NCI-H2196 treated with DMSO at 0.1 percent for 48 hours (cell line): ENCODE data around the gene MAFF.

Source experiments
- DNase-seq: peaks from one replicate; lab custom pipeline; 2025; ENCODE audit not compliant: unreplicated experiment; lab: John Stamatoyannopoulos, UW

Gene MAFF

GRCh38 chr22:38246046-38246658 lies 44.4 kb downstream of the MAFF start:
- no peak for DNase-seq

DNA sequence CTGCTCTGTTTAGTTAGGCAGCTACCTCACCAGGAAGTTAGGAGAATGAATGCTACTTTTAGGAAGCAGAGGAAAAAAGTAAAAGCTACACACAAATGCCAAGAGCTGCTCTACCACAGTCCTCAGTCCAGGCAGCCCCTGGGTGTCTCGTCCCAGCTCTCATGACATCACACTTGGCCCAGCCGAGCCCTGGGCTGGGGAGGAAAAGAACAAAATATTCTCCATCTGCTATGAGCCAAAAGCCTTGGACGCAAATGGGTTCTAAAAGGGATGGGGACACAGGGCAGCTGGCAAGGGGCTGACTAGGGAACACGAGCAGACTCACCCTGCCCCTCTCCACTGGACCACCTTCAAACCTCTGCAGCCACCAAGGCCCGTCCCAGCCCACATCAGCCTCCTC lies 44.9 kb downstream of the MAFF start:
- no peak for DNase-seq

- no peak for DNase-seq
These were observed 45.9 kb downstream of the MAFF start for GRCh38 chr22:38247713-38248112.

DNA sequence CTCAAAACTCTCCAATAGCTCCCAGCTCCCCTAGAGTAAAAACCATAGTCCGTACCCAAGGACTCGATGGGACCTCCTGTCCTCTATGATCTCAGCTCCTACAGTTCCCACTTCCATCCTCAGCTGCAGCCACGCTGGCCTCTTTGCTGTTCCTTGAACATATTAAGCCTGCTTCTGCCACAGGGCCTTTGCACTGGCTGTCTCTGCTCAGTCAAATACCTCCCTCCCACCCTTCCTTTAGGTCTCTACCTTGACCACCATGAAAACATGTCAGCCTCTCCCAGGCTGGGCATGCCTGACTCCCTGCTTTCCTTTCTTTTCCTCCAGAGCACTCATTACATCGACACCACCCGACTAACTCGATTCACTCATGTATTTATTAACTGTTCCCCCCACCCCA lies 46.5 kb downstream of the MAFF start:
- DNase-seq, result no peak

GRCh38 chr22:38249301-38249700 lies 47.5 kb downstream of the MAFF start:
- no peak for DNase-seq

DNA sequence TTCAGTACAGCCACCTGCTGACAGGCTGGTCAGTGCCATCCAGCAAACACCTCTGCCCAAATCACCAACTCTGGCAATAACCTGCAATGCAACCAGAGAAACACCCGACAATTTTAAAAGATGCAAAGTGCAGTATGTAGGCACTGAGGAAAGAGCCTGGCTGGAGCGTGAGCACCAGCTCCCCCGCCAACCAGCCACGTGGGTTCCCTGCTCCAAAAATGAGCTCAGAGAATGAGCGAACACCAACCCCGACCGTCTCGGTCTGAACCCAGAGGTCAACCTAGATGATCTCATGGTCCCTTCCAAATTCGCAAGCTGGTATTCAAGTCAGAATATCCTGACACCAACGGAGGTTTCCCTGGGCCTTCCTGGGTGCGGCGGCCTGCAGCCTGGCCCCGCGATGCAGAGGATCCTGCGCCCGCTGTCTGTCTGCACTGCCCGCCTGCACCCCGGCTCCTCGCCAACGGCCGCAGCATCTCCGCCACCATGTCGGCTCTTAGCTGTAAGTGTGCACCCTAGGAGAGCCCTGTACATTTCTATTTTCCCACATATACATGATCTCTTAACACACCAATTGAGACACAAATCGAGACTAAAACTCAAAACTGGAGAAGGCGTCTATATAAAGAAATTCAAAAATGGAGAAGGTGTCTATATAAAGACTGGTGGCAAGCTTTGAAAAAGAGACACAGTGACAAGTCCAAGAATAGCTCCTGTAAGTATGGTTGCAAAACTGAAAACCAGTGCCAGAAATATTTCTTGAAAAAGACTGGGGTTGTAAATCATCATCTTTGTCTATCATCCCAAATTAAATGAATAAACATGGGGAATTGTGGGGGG lies 48.2 kb downstream of the MAFF start:
- no peak for DNase-seq

DNA sequence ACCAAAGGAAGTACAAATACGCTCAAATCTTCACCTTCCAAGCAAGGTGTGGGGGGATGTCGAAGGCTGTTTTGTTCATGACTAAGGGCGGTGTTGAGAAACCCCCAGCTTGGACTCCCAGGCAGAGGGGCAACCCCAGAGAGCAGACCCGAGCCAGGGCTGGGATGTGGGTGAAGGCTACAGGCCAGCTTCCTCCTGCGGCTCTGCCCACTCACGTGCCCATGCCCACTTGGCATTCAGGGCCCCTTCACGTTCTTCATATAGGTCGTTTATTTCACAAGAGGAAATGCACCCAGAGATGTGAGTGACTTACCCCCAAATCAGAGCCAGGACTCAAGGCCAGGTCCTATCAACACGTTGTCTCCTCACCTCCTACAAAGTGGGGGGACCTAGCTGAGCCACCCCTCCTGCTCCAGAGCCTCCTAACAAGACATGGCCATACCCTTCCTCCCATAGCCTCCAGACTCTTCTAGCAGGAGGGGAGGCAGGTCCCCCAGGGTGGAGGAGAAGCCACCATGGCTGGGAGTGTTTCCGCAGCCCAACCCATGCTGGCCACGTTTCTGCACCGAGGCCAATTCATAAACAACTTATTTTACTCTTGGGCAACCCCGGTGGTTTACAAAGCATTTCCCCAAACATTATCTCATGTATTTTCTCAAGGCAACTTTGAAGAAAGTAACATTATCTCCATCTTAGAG lies 49.0 kb downstream of the MAFF start:
- no peak for DNase-seq

DNA sequence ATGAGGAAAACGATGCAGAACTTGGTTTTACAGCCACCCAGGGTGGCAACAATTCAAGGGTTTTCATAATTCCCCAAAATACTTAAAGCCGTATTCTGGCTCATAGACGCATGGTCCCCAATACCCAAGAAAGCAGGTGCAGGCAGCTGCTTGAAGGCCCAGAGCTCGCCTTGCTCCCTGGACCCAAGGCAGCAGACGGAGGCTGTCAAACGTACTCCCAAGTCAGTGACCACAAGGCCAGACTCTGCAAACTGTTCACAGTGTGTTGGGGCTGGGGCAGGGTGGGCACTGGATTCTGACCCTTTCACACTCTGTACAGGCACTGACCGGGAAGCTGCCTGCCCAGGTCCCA lies 49.5 kb downstream of the MAFF start:
- no peak for DNase-seq

GRCh38 chr22:38255697-38256096 lies 53.9 kb downstream of the MAFF start:
- DNase-seq, result no peak

DNA sequence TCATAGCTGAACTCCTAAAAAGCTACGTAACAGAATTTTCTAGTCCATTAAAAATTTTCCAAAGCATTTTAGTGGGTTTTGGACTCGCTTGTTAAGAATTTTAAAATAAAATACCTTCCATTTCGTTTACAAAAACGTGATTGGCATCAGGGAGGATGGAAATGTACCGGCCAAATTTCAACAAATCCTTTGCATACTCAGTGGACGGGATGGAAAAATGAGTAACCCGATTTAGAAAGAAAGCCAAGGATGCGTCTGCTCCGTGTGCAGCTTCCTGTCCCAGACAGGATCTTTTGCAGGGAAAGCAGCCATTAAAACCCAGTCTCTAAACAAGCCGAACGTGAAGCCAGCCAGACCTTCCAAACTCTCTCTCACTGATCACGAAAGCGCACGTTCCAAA lies 55.4 kb downstream of the MAFF start:
- no peak for DNase-seq

GRCh38 chr22:38257650-38258250 lies 56.0 kb downstream of the MAFF start:
- no peak for DNase-seq

GRCh38 chr22:38258895-38259294 lies 57.1 kb downstream of the MAFF start:
- no peak for DNase-seq

- DNase-seq, result no peak
These were observed 57.6 kb downstream of the MAFF start for GRCh38 chr22:38259370-38259769.

- no peak for DNase-seq
These were observed 59.2 kb downstream of the MAFF start for GRCh38 chr22:38260761-38261681.

DNA sequence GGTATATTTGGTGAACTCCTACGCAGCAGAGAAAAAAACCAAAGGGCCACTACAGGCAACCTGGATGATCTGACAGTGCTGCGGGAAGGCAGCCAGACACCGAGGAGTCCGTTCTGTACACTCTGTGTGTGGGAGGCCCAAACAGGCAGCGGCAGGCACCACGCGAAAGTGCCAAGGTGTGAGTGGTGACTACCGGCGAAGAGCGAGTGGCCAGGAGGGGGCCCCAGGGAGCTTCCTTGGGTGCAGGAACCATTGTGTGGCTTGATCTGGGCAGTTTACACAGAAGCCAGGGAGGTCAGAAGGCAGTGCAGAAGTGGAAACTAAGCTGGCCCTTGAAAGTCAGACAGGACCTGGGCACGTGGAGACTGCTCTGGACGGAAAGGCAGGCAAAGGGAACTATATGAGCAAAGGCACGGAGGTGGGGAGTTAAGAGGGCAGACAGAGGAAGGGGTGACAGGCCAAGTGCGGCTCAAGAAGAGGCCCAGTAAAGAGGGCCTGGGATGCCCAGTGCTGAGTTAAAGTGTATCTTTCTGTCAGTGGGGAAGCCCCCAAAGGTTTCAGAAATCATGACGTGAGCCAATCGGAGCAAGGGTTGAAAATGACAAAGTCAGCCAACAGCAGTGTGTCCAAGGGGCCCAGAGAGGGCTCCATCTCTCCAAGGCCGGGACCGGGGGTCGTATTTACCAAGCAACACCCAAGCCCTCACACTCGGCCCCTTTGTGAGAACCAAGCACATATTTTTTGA lies 60.4 kb downstream of the MAFF start:
- DNase-seq, result no peak

DNA sequence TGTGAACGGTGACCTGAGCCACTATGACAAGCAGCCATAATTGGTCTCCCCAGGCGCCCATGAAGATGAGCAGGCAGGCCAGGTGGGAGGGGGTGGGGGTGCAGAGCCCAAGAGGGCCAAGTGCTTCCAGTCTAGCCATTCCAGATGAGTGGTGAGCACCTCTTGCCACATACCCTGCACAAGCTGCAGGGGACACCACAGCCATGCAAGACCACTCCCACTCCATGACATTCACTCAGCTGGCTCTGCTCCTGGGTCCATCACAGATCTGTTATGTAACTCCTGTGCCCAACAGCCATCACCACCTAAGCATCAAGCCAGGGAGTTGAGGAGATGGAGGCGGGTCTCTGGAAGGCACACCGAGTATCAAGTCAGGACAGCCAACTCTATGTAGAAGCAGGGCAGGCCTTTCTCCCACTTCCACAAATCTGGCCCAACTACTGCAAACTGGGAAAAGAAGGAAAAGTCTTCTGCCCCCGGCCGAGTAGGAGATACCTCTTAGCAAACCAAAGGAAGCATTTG lies 62.6 kb downstream of the MAFF start:
- DNase-seq, result no peak
